Smooth muscle cell (in vitro differentiated cells): ENCODE data around the gene CHRNE. TPM values are rescaled to one million over a fixed set of nuclear protein-coding genes. Genes with fewer than 3 reads are reported as not detected.
"Not testable (repeated sequence)": the region's sequence is repeated elsewhere in the genome, so short reads cannot be mapped to it uniquely, and the experiment has no call there.

ENCODE experiments used
- DNase-seq: peaks from one replicate; lab custom pipeline; 2025; ENCODE audit not compliant: unreplicated experiment; lab: John Stamatoyannopoulos, UW
- H2AFZ ChIP-seq: fragments of 200-600 bp; sonication (generic); 2 replicates; pipeline ENCODE4 v1.6.0; 2016; ENCODE audit warnings: antibody characterized with exemption, low read depth, mild to moderate bottlenecking
- H3F3A ChIP-seq: fragments of 200-600 bp; sonication (generic); 2 replicates; pipeline ENCODE4 v1.6.0; 2017; ENCODE audit warnings: antibody characterized with exemption, low read depth
- H3K27ac ChIP-seq: fragments of 200-600 bp; sonication (generic); 2 replicates; pipeline ENCODE4 v1.5.1; 2016; ENCODE audit warnings: low read depth, mild to moderate bottlenecking
- H3K27me3 ChIP-seq: fragments of 200-600 bp; sonication (generic); 2 replicates; pipeline ENCODE4 v1.6.1; 2016; ENCODE audit warnings: low read depth, mild to moderate bottlenecking
- H3K36me3 ChIP-seq: fragments of 200-600 bp; sonication (generic); 2 replicates; pipeline ENCODE4 v1.5.1; 2016; ENCODE audit warnings: low read depth
- H3K4me1 ChIP-seq: fragments of 200-600 bp; sonication (generic); 2 replicates; pipeline ENCODE4 v1.5.1; 2016; ENCODE audit warnings: low read depth
- H3K4me2 ChIP-seq: fragments of 200-600 bp; sonication (generic); 2 replicates; pipeline ENCODE4 v1.6.0; 2016; ENCODE audit warnings: mild to moderate bottlenecking
- H3K4me3 ChIP-seq: fragments of 200-600 bp; sonication (generic); 2 replicates; pipeline ENCODE4 v1.5.1; 2016; ENCODE audit warnings: mild to moderate bottlenecking
- H3K79me2 ChIP-seq: fragments of 200-600 bp; sonication (generic); 2 replicates; pipeline ENCODE4 v1.6.0; 2016; ENCODE audit warnings: low read depth, mild to moderate bottlenecking
- H3K9ac ChIP-seq: fragments of 200-600 bp; sonication (generic); 2 replicates; pipeline ENCODE4 v1.6.0; 2016; ENCODE audit warnings: low read depth
- H3K9me3 ChIP-seq: fragments of 200-600 bp; sonication (generic); replicated peaks from 2 replicates; pipeline ENCODE4 v1.5.1; 2016; ENCODE audit warnings: low read depth
- H4K20me1 ChIP-seq: fragments of 200-600 bp; sonication (generic); 2 replicates; pipeline ENCODE4 v1.6.0; 2016; ENCODE audit warnings: low read depth
- WGBS: methylation state at CpG from one replicate; pipeline ENCODE4 v1.1.7; 2016; ENCODE audit warnings: low lambda C conversion rate; 5-methylcytosine and 5-hydroxymethylcytosine counted together
- polyA plus RNA-seq: library from polyadenylated mRNA; unstranded; fragments of >200 nt; fragmentation: Nextera tagmentation; extraction: Ambion mirVana; gene quantifications from 2 replicates; pipeline ENCODE4 v1.2.1, GENCODE V29; 2016
- total RNA-seq: library from RNA; depleted of rRNA; stranded (reverse); fragments of >200 nt; gene quantifications from 2 replicates; pipeline ENCODE4 v1.2.3, GENCODE V29; 2014
- TF ChIP-seq, protein P1 (sequence below): fragments of 200-600 bp; sonication (generic); IDR thresholded peaks from 2 replicates; pipeline ENCODE4 v1.5.1; 2017; ENCODE audit warnings: borderline replicate concordance, mild to moderate bottlenecking, antibody characterized with exemption; ENCODE audit not compliant: insufficient read depth, poor library complexity, severe bottlenecking

Gene CHRNE
- total and polyA plus RNA-seq, 2 experiments from 2014 or later = 1.7 to 2.7 TPM

DNA sequence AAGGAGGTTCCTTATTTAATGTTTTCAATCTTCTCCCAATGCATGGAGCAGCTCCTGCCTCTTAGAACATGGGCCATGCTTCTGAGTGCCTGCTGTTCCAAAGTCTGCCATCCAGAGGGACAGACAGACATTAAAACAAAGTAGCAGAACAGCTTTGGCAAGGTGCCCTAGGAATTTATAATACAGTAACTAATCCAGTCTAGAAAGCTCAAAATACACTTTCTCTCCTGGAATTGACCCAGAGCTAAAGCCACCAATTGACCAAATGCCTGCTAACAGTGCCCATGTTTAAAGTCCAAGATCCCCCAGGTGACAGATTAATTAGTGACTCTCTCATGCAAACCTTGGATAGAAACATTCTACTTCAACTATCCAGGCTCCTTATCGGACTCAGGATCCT, 11.1 kb upstream of the CHRNE start:
- no peak overlapping the region for H3K9ac ChIP-seq
- no peak overlapping the region for H2AFZ ChIP-seq
- H3K9me3 ChIP-seq = no peaks in the 10 kb centered on the region
- DNase-seq = no peak
- no peak overlapping the region for H3K4me3 ChIP-seq
- 88% methylated on average over 1 of the region's 1 CpG for WGBS
- no peaks in the 10 kb centered on the region for H3K4me1 ChIP-seq
- H3K27ac ChIP-seq = no peak overlapping the region
- no peaks in the 10 kb centered on the region for H3K36me3 ChIP-seq
- no peaks in the 10 kb centered on the region for H3K27me3 ChIP-seq
- H3K4me2 ChIP-seq = no peak overlapping the region
- no peaks in the 10 kb centered on the region for H3K79me2 ChIP-seq
- no peaks in the 10 kb centered on the region for H4K20me1 ChIP-seq
- no peaks in the 10 kb centered on the region for H3F3A ChIP-seq
- TF ChIP-seq, protein P1, sequence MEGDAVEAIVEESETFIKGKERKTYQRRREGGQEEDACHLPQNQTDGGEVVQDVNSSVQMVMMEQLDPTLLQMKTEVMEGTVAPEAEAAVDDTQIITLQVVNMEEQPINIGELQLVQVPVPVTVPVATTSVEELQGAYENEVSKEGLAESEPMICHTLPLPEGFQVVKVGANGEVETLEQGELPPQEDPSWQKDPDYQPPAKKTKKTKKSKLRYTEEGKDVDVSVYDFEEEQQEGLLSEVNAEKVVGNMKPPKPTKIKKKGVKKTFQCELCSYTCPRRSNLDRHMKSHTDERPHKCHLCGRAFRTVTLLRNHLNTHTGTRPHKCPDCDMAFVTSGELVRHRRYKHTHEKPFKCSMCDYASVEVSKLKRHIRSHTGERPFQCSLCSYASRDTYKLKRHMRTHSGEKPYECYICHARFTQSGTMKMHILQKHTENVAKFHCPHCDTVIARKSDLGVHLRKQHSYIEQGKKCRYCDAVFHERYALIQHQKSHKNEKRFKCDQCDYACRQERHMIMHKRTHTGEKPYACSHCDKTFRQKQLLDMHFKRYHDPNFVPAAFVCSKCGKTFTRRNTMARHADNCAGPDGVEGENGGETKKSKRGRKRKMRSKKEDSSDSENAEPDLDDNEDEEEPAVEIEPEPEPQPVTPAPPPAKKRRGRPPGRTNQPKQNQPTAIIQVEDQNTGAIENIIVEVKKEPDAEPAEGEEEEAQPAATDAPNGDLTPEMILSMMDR = no peak

DNA sequence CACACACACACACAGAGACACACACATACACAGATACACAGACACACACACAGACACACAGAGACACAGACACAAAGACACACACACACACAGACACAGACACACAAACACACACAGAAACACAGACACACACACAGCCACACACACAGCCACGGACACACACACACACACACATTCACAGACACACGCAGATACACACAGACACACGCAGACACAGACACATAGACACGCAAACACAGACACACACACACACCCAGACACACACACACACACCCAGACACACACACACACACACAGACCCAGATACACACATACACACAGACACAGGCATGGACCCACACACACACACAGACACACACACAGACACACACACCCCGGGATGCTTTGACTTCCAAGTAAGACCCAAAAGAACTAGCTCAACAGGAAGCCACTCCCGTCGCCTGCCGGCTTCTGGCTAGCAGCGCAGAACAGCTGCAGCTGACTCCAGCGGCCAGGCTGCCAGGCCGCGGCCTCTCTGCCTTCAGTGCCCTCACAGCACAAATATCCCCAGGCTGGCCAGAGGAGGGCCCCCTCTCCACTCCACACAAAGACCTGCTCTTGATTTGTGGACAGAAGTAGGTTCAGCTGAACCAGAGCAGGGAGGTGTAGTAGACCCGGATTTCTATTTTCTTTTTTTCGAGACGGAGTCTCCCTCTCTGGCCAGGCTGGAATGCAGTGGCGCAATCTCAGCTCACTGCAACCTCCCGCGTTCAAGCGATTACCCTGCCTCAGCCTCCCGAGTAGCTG, 6.0 kb upstream of the CHRNE start:
- WGBS = 18% methylated on average over 20 of the region's 20 CpGs
- no peaks in the 10 kb centered on the region for H3K27me3 ChIP-seq
- no peaks in the 10 kb centered on the region for H3K79me2 ChIP-seq
- no peaks in the 10 kb centered on the region for H3K4me1 ChIP-seq
- H3K27ac ChIP-seq = peak overlapping the region; percentile 87
- H3K36me3 ChIP-seq = no peaks in the 10 kb centered on the region
- H3F3A ChIP-seq = no peaks in the 10 kb centered on the region
- no peak overlapping the region for H2AFZ ChIP-seq
- no peaks in the 10 kb centered on the region for H4K20me1 ChIP-seq
- H3K9ac ChIP-seq = peak overlapping the region; percentile 29
- TF ChIP-seq, protein P1 = peak; percentile 63
- peak overlapping the region; percentile 48 for H3K4me2 ChIP-seq
- DNase-seq = peak; percentile 46
- no peak overlapping the region for H3K4me3 ChIP-seq
- no peaks in the 10 kb centered on the region for H3K9me3 ChIP-seq

DNA sequence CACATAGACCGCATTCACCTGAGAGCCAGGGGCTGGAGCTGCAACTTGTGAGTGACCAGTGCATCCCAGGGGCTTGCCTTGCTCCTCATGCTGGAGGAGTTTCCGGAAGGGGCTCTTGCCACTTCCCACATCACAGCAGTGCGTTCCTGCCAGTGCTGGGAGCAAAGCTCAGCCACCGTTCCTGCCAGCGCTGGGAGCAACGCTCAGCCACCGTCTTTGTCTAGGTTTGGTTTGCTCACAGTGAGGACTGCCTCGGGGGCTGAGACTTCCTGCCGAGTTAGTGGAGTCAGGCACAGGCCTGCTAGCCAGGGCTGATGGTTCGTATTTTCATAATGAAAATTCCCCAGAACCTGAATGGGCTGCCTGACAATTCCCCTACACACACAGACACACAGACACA, 5.4 kb upstream of the CHRNE start:
- WGBS = 23% methylated on average over 10 of the region's 10 CpGs
- H3K4me3 ChIP-seq = no peak overlapping the region
- H3F3A ChIP-seq = no peaks in the 10 kb centered on the region
- H3K36me3 ChIP-seq = no peaks in the 10 kb centered on the region
- no peaks in the 10 kb centered on the region for H3K9me3 ChIP-seq
- peak overlapping the region; percentile 87 for H3K27ac ChIP-seq
- H3K79me2 ChIP-seq = no peaks in the 10 kb centered on the region
- no peaks in the 10 kb centered on the region for H3K27me3 ChIP-seq
- no peak overlapping the region for H3K4me2 ChIP-seq
- H2AFZ ChIP-seq = no peak overlapping the region
- no peaks in the 10 kb centered on the region for H3K4me1 ChIP-seq
- no peak overlapping the region for H3K9ac ChIP-seq
- TF ChIP-seq, protein P1 = no peak
- DNase-seq = no peak
- no peaks in the 10 kb centered on the region for H4K20me1 ChIP-seq

DNA sequence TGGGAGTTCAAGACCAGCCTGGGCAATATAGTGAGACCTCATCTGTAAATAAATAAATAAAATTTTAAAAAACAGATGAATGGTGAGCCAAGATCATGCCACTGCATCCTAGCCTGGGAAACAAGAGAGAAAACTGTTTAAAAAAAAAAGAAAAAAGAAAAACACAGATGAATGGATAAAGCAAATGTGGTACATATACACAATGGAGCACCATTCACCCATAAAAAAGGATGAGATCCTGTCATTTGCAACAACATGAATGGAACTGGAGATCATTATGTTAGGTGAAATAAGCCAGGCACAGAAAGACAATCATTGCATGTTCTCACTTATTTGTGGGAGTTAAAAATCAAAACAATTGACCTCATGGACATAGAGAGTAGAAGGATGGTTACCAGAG, 3.7 kb upstream of the CHRNE start:
- H3K79me2 ChIP-seq, H3K4me1 ChIP-seq, H3K27me3 ChIP-seq, H3K9ac ChIP-seq, H3K36me3 ChIP-seq, H3F3A ChIP-seq, H3K4me2 ChIP-seq, DNase-seq, H3K27ac ChIP-seq, H3K4me3 ChIP-seq, H4K20me1 ChIP-seq, H2AFZ ChIP-seq, H3K9me3 ChIP-seq: not testable (repeated sequence)
